NOMO-1 (cell line): Measurements from ENCODE around the gene MAN1A1.

ENCODE experiments used
- DNase-seq, 2 experiments: peaks; one replicate each; lab custom pipeline; 2025; ENCODE audit not compliant: unreplicated experiment in 2 of 2; lab: John Stamatoyannopoulos, UW

The MAN1A1 gene

GRCh38 chr6:119240257-119241110 is 109.1 kb downstream of the MAN1A1 start:
- DNase-seq = no peak

DNA sequence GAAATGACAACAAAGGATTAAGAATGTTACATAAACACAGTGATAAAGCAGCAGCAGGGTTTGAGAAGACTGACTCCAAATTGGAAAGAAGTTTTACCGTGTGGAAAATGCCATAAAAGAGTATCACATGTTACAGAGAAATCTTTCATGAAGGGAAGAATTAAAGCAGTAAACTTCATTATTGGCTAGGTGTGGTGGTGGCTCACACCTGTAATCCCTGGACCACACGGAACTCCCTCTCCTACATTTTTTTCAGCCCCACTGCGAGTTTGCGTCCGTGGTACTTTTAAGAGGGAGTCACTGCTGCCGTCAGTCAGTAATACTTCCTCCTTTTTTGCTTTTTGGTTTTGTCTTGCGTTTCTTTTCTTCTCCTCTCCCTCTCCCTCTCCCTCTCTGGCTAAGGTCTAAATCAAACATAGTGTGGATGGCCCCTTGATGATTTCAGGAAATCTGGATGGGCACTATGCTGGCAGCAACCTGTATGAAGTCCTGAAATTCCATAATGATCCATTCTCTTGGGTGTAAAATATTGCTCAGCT is 112.3 kb downstream of the MAN1A1 start:
- peak; percentile 3 to 19 for DNase-seq

GRCh38 chr6:119234941-119235340 is 114.6 kb downstream of the MAN1A1 start:
- no peak for DNase-seq

- no peak for DNase-seq
Observed at GRCh38 chr6:119234457-119234856, 115.1 kb downstream of the MAN1A1 start.

GRCh38 chr6:119233312-119233984 is 116.1 kb downstream of the MAN1A1 start:
- no peak for DNase-seq

DNA sequence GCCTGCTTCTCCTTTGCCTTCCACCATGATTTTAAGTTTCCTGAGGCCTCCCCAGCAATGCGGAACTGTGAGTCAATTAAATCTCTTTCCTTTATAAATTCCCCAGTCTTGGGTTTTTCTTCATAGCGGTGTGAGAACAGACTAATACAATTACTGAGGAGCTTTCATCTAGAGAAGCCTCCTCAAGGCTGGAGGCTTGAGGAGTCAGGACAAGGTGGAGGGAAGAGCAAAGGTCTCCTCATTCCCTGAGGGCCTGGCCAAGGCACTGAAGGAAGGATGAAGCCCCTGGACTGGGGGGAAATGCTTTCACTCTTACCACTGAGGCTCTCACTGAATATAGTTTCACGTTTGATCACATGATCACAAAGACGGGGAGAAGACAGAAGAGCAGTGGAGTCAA is 118.2 kb downstream of the MAN1A1 start:
- DNase-seq = no peak

DNA sequence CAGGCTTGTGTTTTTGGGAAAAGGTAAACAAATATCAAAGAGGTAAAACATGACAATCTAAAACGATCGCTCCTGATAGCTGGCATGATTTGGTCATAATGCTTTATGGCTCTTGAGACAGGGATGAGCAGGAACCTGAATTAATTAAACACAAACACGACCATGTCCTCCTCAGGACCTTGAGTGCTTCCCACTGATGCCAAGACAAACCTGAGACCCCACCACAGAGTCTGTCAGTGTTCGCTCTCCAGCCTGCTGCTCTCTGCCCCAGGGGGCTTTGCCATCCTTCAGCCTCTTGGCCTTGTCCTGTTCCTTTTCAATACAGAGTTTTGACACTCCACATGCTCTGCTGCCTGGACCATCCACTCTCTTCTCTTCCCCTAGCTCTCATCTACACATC is 119.4 kb downstream of the MAN1A1 start:
- no peak for DNase-seq

DNA sequence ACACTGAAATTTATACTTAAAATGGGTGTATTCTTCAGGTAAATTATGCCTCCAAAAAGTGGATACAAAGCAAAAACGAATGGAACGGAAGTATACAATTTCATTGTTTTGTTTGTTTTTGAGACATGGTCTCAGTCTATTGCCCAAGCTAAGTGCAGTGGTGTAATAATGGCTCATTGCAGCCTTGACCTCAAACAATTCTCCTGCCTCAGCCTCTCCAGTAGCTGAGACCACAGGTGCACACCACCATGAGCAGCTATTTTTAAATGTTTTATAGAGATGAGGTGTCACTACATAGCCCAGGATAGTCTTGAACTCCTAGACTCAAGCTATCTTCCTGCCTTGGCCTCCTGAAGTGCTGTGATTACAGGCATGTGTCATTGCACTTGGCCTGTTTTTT is 122.2 kb downstream of the MAN1A1 start:
- no peak for DNase-seq

GRCh38 chr6:119226089-119226488 is 123.5 kb downstream of the MAN1A1 start:
- no peak for DNase-seq

DNA sequence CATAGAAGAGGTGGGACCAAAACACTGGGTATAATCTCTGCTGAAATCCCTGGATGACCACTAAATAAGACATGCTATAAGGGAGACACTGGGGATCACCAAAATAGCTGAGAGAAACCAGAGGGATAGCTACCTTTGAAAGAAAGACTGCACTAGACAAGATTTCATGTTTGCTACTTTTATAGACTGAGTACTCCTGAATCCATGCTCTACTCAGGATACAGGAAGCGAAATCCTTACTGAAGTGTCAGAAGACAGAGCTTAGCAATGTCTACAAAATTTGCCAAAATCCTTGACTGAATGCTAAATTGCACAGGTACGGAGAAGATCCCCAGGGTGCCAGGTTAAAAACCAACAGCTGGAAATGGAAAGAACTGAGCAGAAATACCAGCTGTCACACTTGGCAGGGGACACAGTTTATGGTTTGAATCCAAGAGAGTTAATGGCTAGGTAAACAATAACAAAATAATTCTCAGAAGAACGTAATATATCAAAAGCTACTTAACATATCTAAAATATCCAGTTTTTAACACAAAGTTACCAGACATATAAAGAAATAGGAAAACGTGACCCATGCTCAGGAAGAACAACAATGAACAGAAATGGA is 125.4 kb downstream of the MAN1A1 start:
- no peak for DNase-seq

DNA sequence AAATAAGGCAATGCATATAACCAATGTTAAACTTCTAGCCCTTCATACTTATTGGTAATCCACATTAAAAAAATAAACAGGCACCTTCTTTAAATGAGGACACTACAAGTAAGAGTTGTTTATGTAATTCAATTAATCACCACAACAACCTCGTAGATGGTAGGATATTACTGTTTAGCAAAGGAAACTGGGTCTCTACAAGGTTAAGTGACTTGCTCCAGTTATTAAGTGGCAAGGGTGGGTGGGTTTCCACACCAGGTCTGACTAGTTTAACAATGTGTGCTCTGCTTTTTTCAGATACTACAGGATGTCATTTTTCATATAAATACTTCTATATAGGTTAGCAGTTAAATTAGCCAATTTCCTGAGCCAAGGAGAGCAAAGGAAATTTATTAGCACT is 129.1 kb downstream of the MAN1A1 start:
- no peak for DNase-seq

- DNase-seq = no peak
Observed at GRCh38 chr6:119218548-119218947, 131.0 kb downstream of the MAN1A1 start.

GRCh38 chr6:119215885-119216590 is 133.5 kb downstream of the MAN1A1 start:
- no peak for DNase-seq

- DNase-seq = no peak
Observed at GRCh38 chr6:119215309-119215708, 134.3 kb downstream of the MAN1A1 start.

- DNase-seq = no peak
Observed at GRCh38 chr6:119210596-119210995, 139.0 kb downstream of the MAN1A1 start.

DNA sequence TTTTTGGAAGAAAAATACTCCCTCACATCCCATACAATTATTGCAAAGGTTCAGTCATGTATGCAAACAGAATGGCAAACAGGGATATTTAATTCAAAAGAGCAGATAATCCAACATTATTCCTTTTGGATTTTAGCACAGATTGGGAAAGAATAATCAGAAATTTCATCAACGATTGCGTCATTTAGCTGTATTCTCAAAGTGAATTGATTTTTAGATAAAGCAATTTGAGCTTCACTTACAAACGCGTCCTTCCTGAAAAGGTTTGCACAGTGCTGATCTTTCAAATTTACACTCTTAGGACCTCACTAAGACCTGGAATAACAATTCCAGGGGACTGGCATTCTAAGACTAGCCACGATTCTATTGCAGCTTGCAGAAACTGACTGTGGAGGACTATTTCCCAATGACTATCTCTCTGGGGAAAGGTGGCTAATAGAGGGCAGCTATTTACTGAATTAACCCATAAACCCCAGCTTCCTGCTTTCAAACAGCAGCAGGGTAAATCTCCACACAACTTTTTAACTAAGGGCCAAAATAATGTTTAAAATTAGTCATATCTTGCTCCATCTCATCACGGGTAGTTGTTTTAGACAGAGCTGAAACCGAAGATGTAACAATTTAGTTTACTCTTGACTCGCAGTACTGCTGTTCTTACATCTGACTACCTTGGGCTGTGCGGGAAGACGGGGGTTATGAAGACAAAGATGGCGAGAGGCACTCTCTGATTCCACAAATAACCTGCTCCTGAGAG is 139.9 kb downstream of the MAN1A1 start:
- no peak for DNase-seq

DNA sequence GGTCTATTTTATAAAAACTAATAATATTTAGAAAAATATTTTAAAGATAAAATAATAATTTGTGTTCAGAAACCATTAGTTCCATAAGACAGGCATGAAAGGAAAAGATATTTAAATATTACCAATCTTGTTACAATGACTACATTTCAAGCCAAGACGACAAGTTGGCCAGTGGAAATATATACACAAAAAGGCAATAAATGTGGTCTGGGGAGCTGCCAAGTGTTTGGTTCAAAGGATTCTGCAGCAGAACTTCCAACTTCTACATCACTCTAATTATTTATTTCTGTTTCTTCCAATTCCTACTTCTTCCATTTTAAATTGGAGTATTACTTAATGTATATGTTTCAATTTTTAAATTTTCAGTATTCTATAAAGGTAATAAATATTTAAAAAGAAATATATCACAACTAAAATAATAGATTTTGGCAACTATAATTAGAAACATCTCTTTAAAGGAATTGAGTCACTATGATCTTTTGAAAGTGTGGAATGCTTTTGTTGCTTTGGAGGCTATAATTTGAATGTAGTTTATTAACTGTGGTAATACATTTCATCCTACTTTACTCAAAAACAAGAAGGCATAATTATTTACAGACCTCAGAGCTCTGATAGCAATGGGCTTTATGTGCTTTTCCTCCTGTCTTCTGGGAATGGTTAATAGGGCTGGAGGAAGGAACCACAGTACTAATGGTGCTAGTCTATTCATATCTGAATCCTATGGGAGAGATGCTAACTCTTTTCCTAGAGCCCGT is 141.4 kb downstream of the MAN1A1 start:
- DNase-seq = no peak

DNA sequence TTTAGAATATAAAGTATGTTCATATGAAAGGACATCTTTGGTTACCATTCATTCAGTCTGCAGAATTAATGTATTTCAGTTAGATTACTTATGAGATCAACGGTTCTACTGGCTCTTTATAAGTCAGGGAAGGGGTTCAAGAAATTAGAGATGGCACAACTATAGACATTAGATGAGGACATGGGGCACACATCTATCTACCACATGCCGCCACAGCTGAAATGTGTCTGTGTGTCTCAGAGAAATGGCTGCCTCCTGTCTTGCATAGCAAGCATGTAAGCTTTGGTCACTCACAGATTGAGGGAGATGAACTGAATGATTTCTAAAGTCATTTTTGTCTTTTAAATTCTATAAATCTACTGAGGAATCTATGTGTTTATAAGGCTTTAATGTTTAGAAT is 142.2 kb downstream of the MAN1A1 start:
- DNase-seq = no peak

GRCh38 chr6:119205911-119206618 is 143.5 kb downstream of the MAN1A1 start:
- no peak for DNase-seq
